Activated B cell treated with CpG ODN at 0.5 μM for 24 hours (primary cell): ENCODE results near the gene SURF1. TPM values are rescaled to one million over a fixed set of nuclear protein-coding genes. Genes with fewer than 3 reads are reported as not detected.

Experiments used
- ATAC-seq: fragments of 200-7000 bp; cut with Tn5 transposase; one replicate; pipeline ENCODE4 v1.10.0; 2021; ENCODE audit warnings: low read depth, mild to moderate bottlenecking, moderate library complexity
- CTCF ChIA-PET: fragments of 350-600 bp; sonication (Branson Sonifier 250); formaldehyde crosslinking; loops from one replicate; lab custom pipeline; 2021; ENCODE audit warnings: antibody characterized with exemption; lab: Charles Lee
- POLR2A ChIA-PET: fragments of 350-600 bp; sonication (Branson Sonifier 250); formaldehyde crosslinking; loops from one replicate; lab custom pipeline; 2021; ENCODE audit warnings: antibody characterized with exemption; lab: Charles Lee
- DNase-seq: peaks from one replicate; pipeline ENCODE4 v3.0.0; 2022
- H3K27ac Mint-ChIP-seq: one replicate; pipeline ENCODE4 v1.8.0; 2020; ENCODE audit warnings: mixed read lengths
- H3K27me3 Mint-ChIP-seq: one replicate; pipeline ENCODE4 v1.8.0; 2021; ENCODE audit warnings: mixed read lengths
- H3K36me3 Mint-ChIP-seq: one replicate; pipeline ENCODE4 v1.8.0; 2021; ENCODE audit warnings: low read depth, mixed read lengths
- H3K4me1 Mint-ChIP-seq: one replicate; pipeline ENCODE4 v1.8.0; 2021; ENCODE audit warnings: mixed read lengths
- H3K4me3 Mint-ChIP-seq: one replicate; pipeline ENCODE4 v1.8.0; 2020; ENCODE audit warnings: mild to moderate bottlenecking, mixed read lengths
- H3K9me3 Mint-ChIP-seq: one replicate; pipeline ENCODE4 v1.8.0; 2020; ENCODE audit warnings: mixed read lengths
- intact Hi-C: fragments of 100-400 bp; cut with micrococcal nuclease; formaldehyde crosslinking; loops from one replicate; pipeline ENCODE4 v1.15.1; 2024
- total RNA-seq: library from RNA; stranded (reverse); gene quantifications from 2 replicates; pipeline ENCODE4 v1.2.3, GENCODE V29; 2022
- TF ChIP-seq, protein P1 (sequence below): fragments of 200-600 bp; IDR thresholded peaks from one replicate; pipeline ENCODE4 v1.8.0; 2022; ENCODE audit warnings: antibody characterized with exemption, mild to moderate bottlenecking

The SURF1 gene
- total RNA-seq, 1 donor from 2014 or later, result 33.6 TPM

DNA sequence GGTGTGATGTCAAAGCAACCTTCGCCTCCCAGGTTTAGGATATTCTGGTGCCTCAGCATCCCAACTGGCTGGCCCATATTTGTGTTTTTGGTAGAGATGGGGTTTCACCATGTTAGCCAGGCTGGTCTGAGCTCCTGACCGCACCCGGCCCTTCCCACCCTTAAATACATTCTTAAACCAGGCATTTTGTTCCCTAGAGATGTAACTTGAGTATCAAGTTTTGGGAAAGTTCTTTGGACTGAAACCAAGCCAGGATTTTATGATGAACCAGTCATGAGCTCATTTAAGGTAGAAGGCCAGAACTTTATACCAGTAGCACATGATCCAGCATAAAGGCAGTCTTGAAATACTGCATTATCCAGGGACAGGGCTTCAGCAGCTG, 4.8 kb downstream of the SURF1 start:
- DNase-seq (no peak), ATAC-seq (no peak)
- intact Hi-C loops, result no loop called here
- ChIA-PET CTCF (interaction anchor here (1.1 kb wide), 1 partner anchor 22 kb away, joined by 3 read pairs; no protein-coding TSS in a partner anchor), POLR2A (interaction anchor here (1.3 to 1.5 kb wide), 3 partner anchors 10 to 128 kb away, joined by 3 to 5 read pairs (median 3); no protein-coding TSS in a partner anchor)
- Mint-ChIP-seq H3K4me1 (peaks cover 55% of the 10 kb centered on the region), H3K27me3 (no peaks in the 10 kb centered on the region), H3K4me3 (no peak overlapping the region), H3K27ac (no peak overlapping the region), H3K9me3 (no peaks in the 10 kb centered on the region), H3K36me3 (peaks cover 64% of the 10 kb centered on the region)
- TF ChIP-seq, protein P1, sequence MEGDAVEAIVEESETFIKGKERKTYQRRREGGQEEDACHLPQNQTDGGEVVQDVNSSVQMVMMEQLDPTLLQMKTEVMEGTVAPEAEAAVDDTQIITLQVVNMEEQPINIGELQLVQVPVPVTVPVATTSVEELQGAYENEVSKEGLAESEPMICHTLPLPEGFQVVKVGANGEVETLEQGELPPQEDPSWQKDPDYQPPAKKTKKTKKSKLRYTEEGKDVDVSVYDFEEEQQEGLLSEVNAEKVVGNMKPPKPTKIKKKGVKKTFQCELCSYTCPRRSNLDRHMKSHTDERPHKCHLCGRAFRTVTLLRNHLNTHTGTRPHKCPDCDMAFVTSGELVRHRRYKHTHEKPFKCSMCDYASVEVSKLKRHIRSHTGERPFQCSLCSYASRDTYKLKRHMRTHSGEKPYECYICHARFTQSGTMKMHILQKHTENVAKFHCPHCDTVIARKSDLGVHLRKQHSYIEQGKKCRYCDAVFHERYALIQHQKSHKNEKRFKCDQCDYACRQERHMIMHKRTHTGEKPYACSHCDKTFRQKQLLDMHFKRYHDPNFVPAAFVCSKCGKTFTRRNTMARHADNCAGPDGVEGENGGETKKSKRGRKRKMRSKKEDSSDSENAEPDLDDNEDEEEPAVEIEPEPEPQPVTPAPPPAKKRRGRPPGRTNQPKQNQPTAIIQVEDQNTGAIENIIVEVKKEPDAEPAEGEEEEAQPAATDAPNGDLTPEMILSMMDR, result no peak

- POLR2A ChIA-PET, result interaction anchor here (0.7 kb wide), 1 partner anchor 129 kb away, joined by 3 read pairs; the partner anchor contains the start of gene SLC2A6
- H3K36me3 Mint-ChIP-seq, result peaks cover 74% of the 10 kb centered on the region
- no peaks in the 10 kb centered on the region for H3K9me3 Mint-ChIP-seq
- CTCF ChIA-PET, result interaction anchor here (1.4 kb wide), 1 partner anchor 9 kb away, joined by 5 read pairs; no protein-coding TSS in a partner anchor
- TF ChIP-seq, protein P1, result no peak
- H3K27ac Mint-ChIP-seq, result peak overlapping the region; percentile 96
- H3K4me3 Mint-ChIP-seq, result peak overlapping the region; percentile 99
- no peak for ATAC-seq
- peaks cover 55% of the 10 kb centered on the region for H3K4me1 Mint-ChIP-seq
- no peaks in the 10 kb centered on the region for H3K27me3 Mint-ChIP-seq
- no peak for DNase-seq
- intact Hi-C loops, result loop anchor here (2.0 kb wide), 1 partner anchor 129 kb away; the partner anchor contains the start of gene SLC2A6
Observed at GRCh38 chr9:133349965-133350616, 6.2 kb downstream of the SURF1 start.

GRCh38 chr9:133348718-133349573, 7.3 kb downstream of the SURF1 start:
- CTCF ChIA-PET, result interaction anchor here (1.0 kb wide), 1 partner anchor 30 kb away, joined by 3 read pairs; no protein-coding TSS in a partner anchor

GRCh38 chr9:133347985-133348717, 8.1 kb downstream of the SURF1 start, which contains the start of the genes MED22 and RPL7A:
TSS of gene MED22 (minus strand) at chr9:133348131. CDS start at chr9:133346662, 1,469 bp downstream.
TSS of gene RPL7A (plus strand) at chr9:133348218. CDS start at chr9:133348244, 26 bp downstream.
- H3K9me3 Mint-ChIP-seq, result no peaks in the 10 kb centered on the region

More at GRCh38 chr9:133348718-133349573, 7.3 kb downstream of the SURF1 start:
- no peak for ATAC-seq
- POLR2A ChIA-PET, result interaction anchor here (0.8 to 3.9 kb wide), 12 partner anchors 7 to 319 kb away, joined by 3 to 52 read pairs (median 7); partner anchors contain the start of genes GTF3C5, STKLD1, SURF1 and SURF2
- Mint-ChIP-seq H3K36me3 (peaks cover 86% of the 10 kb centered on the region), H3K9me3 (no peaks in the 10 kb centered on the region), H3K4me1 (peaks cover 48% of the 10 kb centered on the region), H3K4me3 (peak overlapping the region; percentile 99), H3K27me3 (no peaks in the 10 kb centered on the region), H3K27ac (peak overlapping the region; percentile 96)
- no peak for DNase-seq
- intact Hi-C loops, result loop anchor here (1.0 to 2.0 kb wide), 5 partner anchors 7 to 137 kb away; partner anchors contain the start of genes SLC2A6, STKLD1, SURF1 and SURF2
- TF ChIP-seq, protein P1, result no peak

More at GRCh38 chr9:133347985-133348717, 8.1 kb downstream of the SURF1 start, which contains the start of the genes MED22 and RPL7A:
- ATAC-seq, result peak; percentile 83
- H3K36me3 Mint-ChIP-seq, result peaks cover 88% of the 10 kb centered on the region
- POLR2A ChIA-PET, result interaction anchor here (0.6 to 3.9 kb wide), 31 partner anchors 8 to 678 kb away, joined by 3 to 52 read pairs (median 4); partner anchors contain the start of genes BRD3OS, CACFD1, GTF3C5 and SLC2A6
- peak within 1 kb of the TSS; percentile 99 for H3K4me3 Mint-ChIP-seq
- no peaks in the 10 kb centered on the region for H3K27me3 Mint-ChIP-seq
- intact Hi-C loops, result loop anchor here (1.0 to 2.0 kb wide), 5 partner anchors 8 to 138 kb away; partner anchors contain the start of genes SLC2A6, STKLD1, SURF1 and SURF2
- TF ChIP-seq, protein P1, result no peak
- peak; percentile 82 for DNase-seq
- CTCF ChIA-PET, result interaction anchor here (1.0 kb wide), 1 partner anchor 31 kb away, joined by 3 read pairs; no protein-coding TSS in a partner anchor
- peaks cover 45% of the 10 kb centered on the region for H3K4me1 Mint-ChIP-seq
- H3K27ac Mint-ChIP-seq, result peak within 1 kb of the TSS; percentile 96
